HEK293 (cell line): Measurements from ENCODE around the gene LRFN2.

Source experiments
- CTCF ChIA-PET: fragments of 350-600 bp; formaldehyde crosslinking; extraction: SDS; loops from one replicate; lab custom pipeline; 2021; ENCODE audit warnings: antibody characterized with exemption; lab: Yijun Ruan, JAX
- POLR2A ChIA-PET: fragments of 300-600 bp; formaldehyde crosslinking; extraction: SDS; loops from one replicate; lab custom pipeline; 2020; ENCODE audit warnings: antibody characterized with exemption, inconsistent platforms; lab: Yijun Ruan, JAX
- H3K27ac ChIP-seq: fragments of 200-500 bp; sonication (Bioruptor generic); 2 replicates; pipeline ENCODE4 v1.5.1; 2014; ENCODE audit warnings: low read depth, low read length, control low read depth, inconsistent platforms; ENCODE audit errors: extremely low read depth
- H3K36me3 ChIP-seq, 2 experiments: fragments of 200-500 bp in 1 of 2; sonication (Bioruptor generic) in 1 of 2; 1 replicate in 1 of 2; 2 replicates in 1 of 2; pipeline ENCODE4 v1.5.1; 2014 to 2017; ENCODE audit warnings: inconsistent platforms in 2 of 2, low read length in 2 of 2; ENCODE audit not compliant: control insufficient read depth in 2 of 2, insufficient read depth in 1 of 2
- H3K4me1 ChIP-seq: fragments of 200-500 bp; sonication (Bioruptor generic); 2 replicates; pipeline ENCODE4 v1.5.1; 2014; ENCODE audit warnings: mild to moderate bottlenecking, low read length, inconsistent platforms; ENCODE audit not compliant: control insufficient read depth, insufficient read depth
- H3K4me3 ChIP-seq: 2 replicates; pipeline ENCODE4 v1.5.1; 2011; ENCODE audit warnings: low read depth, mild to moderate bottlenecking, control low read depth, low read length, moderate library complexity
- H3K9me3 ChIP-seq: fragments of 200-500 bp; sonication (Bioruptor generic); 2 replicates; pipeline ENCODE4 v1.5.1; 2014; ENCODE audit warnings: low read depth, low read length, inconsistent platforms; ENCODE audit not compliant: control insufficient read depth, insufficient read depth
- GLIS2 ChIP-seq: fragments of 450-650 bp; formaldehyde crosslinking; IDR thresholded peaks from 2 replicates; pipeline ENCODE4 v1.5.1; 2016; ENCODE audit warnings: missing biosample characterization, missing genetic modification characterization
- HOXA7 ChIP-seq: sonication (generic); formaldehyde crosslinking; IDR thresholded peaks from 2 replicates; pipeline ENCODE4 v1.8.1; 2022; ENCODE audit warnings: missing genetic modification reagents, borderline replicate concordance
- HOXC10 ChIP-seq: sonication (generic); formaldehyde crosslinking; IDR thresholded peaks from 2 replicates; pipeline ENCODE4 v1.8.1; 2023; ENCODE audit warnings: mild to moderate bottlenecking, missing genetic modification reagents
- KLF9 ChIP-seq: fragments of 450-650 bp; formaldehyde crosslinking; IDR thresholded peaks from 2 replicates; pipeline ENCODE4 v1.5.1; 2016; ENCODE audit warnings: missing biosample characterization, missing genetic modification characterization, low read depth
- MEIS1 ChIP-seq: sonication (generic); formaldehyde crosslinking; IDR thresholded peaks from 2 replicates; pipeline ENCODE4 v1.8.1; 2022; ENCODE audit warnings: missing genetic modification reagents, mild to moderate bottlenecking, borderline replicate concordance
- PRDM6 ChIP-seq: fragments of 450-650 bp; formaldehyde crosslinking; IDR thresholded peaks from 2 replicates; pipeline ENCODE4 v1.5.1; 2017; ENCODE audit warnings: missing biosample characterization, missing genetic modification characterization
- SETDB1 ChIP-seq: IDR thresholded peaks from one replicate; pipeline ENCODE4 v1.6.1; 2017; ENCODE audit warnings: mild to moderate bottlenecking, low read length, moderate library complexity, mixed read lengths; ENCODE audit not compliant: insufficient read length
- TSHZ1 ChIP-seq: fragments of 450-650 bp; formaldehyde crosslinking; IDR thresholded peaks from 2 replicates; pipeline ENCODE4 v1.5.1; 2016; ENCODE audit warnings: missing biosample characterization, missing genetic modification characterization, borderline replicate concordance
- YY1 ChIP-seq: fragments of 450-650 bp; formaldehyde crosslinking; IDR thresholded peaks from 2 replicates; pipeline ENCODE4 v1.5.1; 2018; ENCODE audit warnings: missing biosample characterization, missing genetic modification characterization
- ZBTB1 ChIP-seq: fragments of 450-650 bp; formaldehyde crosslinking; IDR thresholded peaks from 2 replicates; pipeline ENCODE4 v1.5.1; 2016; ENCODE audit warnings: missing biosample characterization, missing genetic modification characterization
- ZBTB26 ChIP-seq: fragments of 450-650 bp; formaldehyde crosslinking; optimal IDR thresholded peaks from 2 replicates; pipeline ENCODE3; 2016; ENCODE audit warnings: missing biosample characterization, mild to moderate bottlenecking, missing genetic modification characterization
- ZBTB8A ChIP-seq: fragments of 450-650 bp; formaldehyde crosslinking; IDR thresholded peaks from 2 replicates; pipeline ENCODE4 v1.5.1; 2016; ENCODE audit warnings: missing biosample characterization, missing genetic modification characterization
- ZNF148 ChIP-seq: fragments of 450-650 bp; formaldehyde crosslinking; IDR thresholded peaks from 2 replicates; pipeline ENCODE4 v1.5.0; 2017; ENCODE audit warnings: missing biosample characterization, missing genetic modification characterization, borderline replicate concordance
- ZNF174 ChIP-seq: fragments of 450-650 bp; formaldehyde crosslinking; IDR thresholded peaks from 2 replicates; pipeline ENCODE4 v1.5.0; 2017; ENCODE audit warnings: missing biosample characterization, mild to moderate bottlenecking, missing genetic modification characterization
- ZNF239 ChIP-seq: fragments of 450-650 bp; formaldehyde crosslinking; IDR thresholded peaks from 2 replicates; pipeline ENCODE4 v1.5.1; 2016; ENCODE audit warnings: missing biosample characterization, missing genetic modification characterization
- ZNF24 ChIP-seq: fragments of 450-650 bp; formaldehyde crosslinking; IDR thresholded peaks from 2 replicates; pipeline ENCODE4 v1.5.1; 2016; ENCODE audit warnings: missing biosample characterization, missing genetic modification characterization
- ZNF266 ChIP-seq: fragments of 450-650 bp; formaldehyde crosslinking; IDR thresholded peaks from 2 replicates; pipeline ENCODE4 v1.5.1; 2016; ENCODE audit warnings: missing biosample characterization, missing genetic modification characterization, low read depth
- ZNF501 ChIP-seq: fragments of 450-650 bp; formaldehyde crosslinking; IDR thresholded peaks from 2 replicates; pipeline ENCODE4 v1.5.1; 2016; ENCODE audit warnings: missing biosample characterization, missing genetic modification characterization
- ZNF530 ChIP-seq: fragments of 450-650 bp; formaldehyde crosslinking; IDR thresholded peaks from 2 replicates; pipeline ENCODE4 v1.5.1; 2016; ENCODE audit warnings: low read depth, missing biosample characterization, missing genetic modification characterization
- ZNF549 ChIP-seq: fragments of 450-650 bp; IDR thresholded peaks from 2 replicates; pipeline ENCODE4 v1.5.1; 2018; ENCODE audit warnings: missing biosample characterization, missing genetic modification characterization, mild to moderate bottlenecking, inconsistent platforms, moderate library complexity
- ZNF561 ChIP-seq: fragments of 450-650 bp; IDR thresholded peaks from 2 replicates; pipeline ENCODE4 v1.5.1; 2018; ENCODE audit warnings: missing biosample characterization, missing genetic modification characterization, borderline replicate concordance
- ZNF610 ChIP-seq: fragments of 450-650 bp; formaldehyde crosslinking; IDR thresholded peaks from 2 replicates; pipeline ENCODE4 v1.5.1; 2016; ENCODE audit warnings: missing biosample characterization, missing genetic modification characterization, borderline replicate concordance
- ZNF623 ChIP-seq: fragments of 450-650 bp; formaldehyde crosslinking; IDR thresholded peaks from 2 replicates; pipeline ENCODE4 v1.5.1; 2016; ENCODE audit warnings: missing biosample characterization, missing genetic modification characterization
- ZNF624 ChIP-seq: fragments of 450-650 bp; formaldehyde crosslinking; IDR thresholded peaks from 2 replicates; pipeline ENCODE4 v1.5.1; 2017; ENCODE audit warnings: missing biosample characterization, missing genetic modification characterization
- ZNF645 ChIP-seq: fragments of 450-650 bp; formaldehyde crosslinking; IDR thresholded peaks from 2 replicates; pipeline ENCODE4; 2016; ENCODE audit warnings: missing biosample characterization, missing genetic modification characterization
- ZSCAN30 ChIP-seq: fragments of 450-650 bp; IDR thresholded peaks from 2 replicates; pipeline ENCODE4 v1.5.1; 2018; ENCODE audit warnings: missing biosample characterization, mild to moderate bottlenecking, missing genetic modification characterization, moderate library complexity

Gene LRFN2

GRCh38 chr6:40362859-40363258 is 224.3 kb downstream of the LRFN2 start:
- POLR2A ChIA-PET, result no interaction called here
- CTCF ChIA-PET, result interaction anchor here (0.6 kb wide), 1 partner anchor 482 kb away, joined by 3 read pairs; no protein-coding TSS in a partner anchor
- Histone ChIP-seq H3K27ac (no peak overlapping the region), H3K4me3 (no peak overlapping the region), H3K9me3 (no peaks in the 10 kb centered on the region; the same call in 1 of the 2 replicates), H3K36me3 (no peaks in the 10 kb centered on the region), H3K4me1 (no peaks in the 10 kb centered on the region)
- no peak for TF ChIP-seq ZNF645 (tag by site-specific recombination)
- no peak for TF ChIP-seq ZBTB1
- TF ChIP-seq ZNF623 (tag by site-specific recombination), result no peak
- no peak for TF ChIP-seq ZNF239 (tag by site-specific recombination)
- TF ChIP-seq ZBTB8A (tag by site-specific recombination), result no peak
- TF ChIP-seq ZNF549 (tag by site-specific recombination), result no peak
- TF ChIP-seq ZNF561 (tag by site-specific recombination), result no peak
- no peak for TF ChIP-seq SETDB1
- TF ChIP-seq ZNF148, result no peak
- no peak for TF ChIP-seq GLIS2 (tag by site-specific recombination)
- no peak for TF ChIP-seq ZNF624 (tag by site-specific recombination)
- TF ChIP-seq ZNF530 (tag by site-specific recombination), result no peak
- no peak for TF ChIP-seq HOXC10 (CRISPR knock-in tag)
- TF ChIP-seq YY1 (tag by site-specific recombination), result no peak
- TF ChIP-seq HOXA7 (CRISPR knock-in tag), result no peak
- no peak for TF ChIP-seq ZNF501 (tag by site-specific recombination)
- TF ChIP-seq ZNF610 (tag by site-specific recombination), result no peak
- no peak for TF ChIP-seq TSHZ1 (tag by site-specific recombination)

GRCh38 chr6:40359808-40360207 is 227.4 kb downstream of the LRFN2 start:
- Histone ChIP-seq H3K27ac (no peak overlapping the region), H3K4me3 (no peak overlapping the region), H3K4me1 (no peaks in the 10 kb centered on the region), H3K9me3 (no peaks in the 10 kb centered on the region; the same call in 1 of the 2 replicates), H3K36me3 (no peaks in the 10 kb centered on the region)
- POLR2A ChIA-PET, result no interaction called here
- CTCF ChIA-PET, result no interaction called here
- TF ChIP-seq ZBTB26 (tag by site-specific recombination) (no peak), ZSCAN30 (tag by site-specific recombination) (no peak), MEIS1 (CRISPR knock-in tag) (no peak), ZNF174 (no peak), ZNF24 (tag by site-specific recombination) (no peak), KLF9 (tag by site-specific recombination) (no peak), ZNF530 (tag by site-specific recombination) (no peak), ZNF266 (tag by site-specific recombination) (no peak), PRDM6 (tag by site-specific recombination) (no peak), ZBTB8A (tag by site-specific recombination) (no peak), YY1 (tag by site-specific recombination) (no peak)
